Keratinocyte (primary cell): ENCODE measurements around the gene ZMIZ1. TPM values are rescaled to one million over a fixed set of nuclear protein-coding genes. Genes with fewer than 3 reads are reported as not detected.

Experiments
- DNase-seq: peaks from one replicate; pipeline ENCODE4 v3.0.0-alpha.2; 2011; ENCODE audit warnings: low read depth, missing footprints, low spot score
- FAIRE-seq: peaks from 2 replicates; lab custom pipeline; 2011; peaks lifted over from hg19 to GRCh38; lab: Jason Lieb, UNC
- H2AFZ ChIP-seq: 2 replicates; pipeline ENCODE4 v1.6.0; 2012; ENCODE audit warnings: low read length, control low read depth, inconsistent platforms; ENCODE audit not compliant: control insufficient read depth
- H3K27ac ChIP-seq: 2 replicates; pipeline ENCODE4 v1.5.1; 2011; ENCODE audit warnings: low read length; ENCODE audit not compliant: control insufficient read depth, insufficient read depth
- H3K27me3 ChIP-seq: 3 replicates; pipeline ENCODE4 v1.6.0; 2011; ENCODE audit warnings: low read length; ENCODE audit not compliant: control insufficient read depth, insufficient read depth; ENCODE audit errors: extremely low read depth
- H3K36me3 ChIP-seq, 2 experiments: 2 replicates in 1 of 2; 3 replicates in 1 of 2; pipeline ENCODE4 v1.5.1; 2011; ENCODE audit warnings: low read length in 2 of 2, mild to moderate bottlenecking in 1 of 2; ENCODE audit not compliant: control insufficient read depth in 2 of 2, insufficient read depth in 2 of 2; ENCODE audit errors: extremely low read depth in 1 of 2
- H3K4me1 ChIP-seq: 3 replicates; pipeline ENCODE4 v1.5.1; 2011; ENCODE audit warnings: low read length; ENCODE audit not compliant: control insufficient read depth, insufficient read depth; ENCODE audit errors: extremely low read depth
- H3K4me2 ChIP-seq: 3 replicates; pipeline ENCODE4 v1.6.0; 2011; ENCODE audit warnings: low read depth, low read length; ENCODE audit not compliant: control insufficient read depth, insufficient read depth; ENCODE audit errors: extremely low read depth
- H3K4me3 ChIP-seq, 3 experiments: fragments of 200-600 bp in 1 of 3; sonication (generic) in 1 of 3; 2 replicates in 2 of 3; 3 replicates in 1 of 3; pipeline ENCODE4 v1.5.1; 2011 to 2016; ENCODE audit warnings: low read length in 3 of 3, mild to moderate bottlenecking in 3 of 3, control low read depth in 2 of 3, inconsistent platforms in 1 of 3, low read depth in 1 of 3, mixed read lengths in 1 of 3, mixed run types in 1 of 3, moderate library complexity in 1 of 3; ENCODE audit not compliant: control insufficient read depth in 2 of 3, insufficient read depth in 2 of 3; ENCODE audit errors: extremely low read depth in 1 of 3
- H3K79me2 ChIP-seq: 2 replicates; pipeline ENCODE4 v1.6.0; 2012; ENCODE audit warnings: low read length; ENCODE audit not compliant: control insufficient read depth, insufficient read depth
- H3K9ac ChIP-seq: 3 replicates; pipeline ENCODE4 v1.6.0; 2011; ENCODE audit warnings: low read length; ENCODE audit not compliant: control insufficient read depth, insufficient read depth; ENCODE audit errors: extremely low read depth
- H3K9me1 ChIP-seq: 3 replicates; pipeline ENCODE4 v1.6.0; 2011; ENCODE audit warnings: low read length; ENCODE audit not compliant: control insufficient read depth, insufficient read depth; ENCODE audit errors: extremely low read depth
- H3K9me3 ChIP-seq: 2 replicates; pipeline ENCODE4 v1.5.1; 2012; ENCODE audit warnings: low read depth, low read length; ENCODE audit not compliant: control insufficient read depth
- H4K20me1 ChIP-seq: 3 replicates; pipeline ENCODE4 v1.6.0; 2011; ENCODE audit warnings: low read length; ENCODE audit not compliant: control insufficient read depth, insufficient read depth; ENCODE audit errors: extremely low read depth
- EZH2 ChIP-seq: IDR thresholded peaks from one replicate; pipeline ENCODE4 v1.6.1; 2012; ENCODE audit warnings: inconsistent platforms, mild to moderate bottlenecking, low read length, moderate library complexity
- dilution Hi-C: fragments of 300-500 bp; cut with MboI; formaldehyde crosslinking; loops from one replicate; pipeline ENCODE4 v1.7.0; 2020; ENCODE audit warnings: low sequenced_read_pairs; ENCODE audit not compliant: extremely low pct_ligation_motif_present
- polyA plus RNA-seq, 5 experiments: library from polyadenylated mRNA; depleted of rRNA in 3 of 5; stranded (reverse) in 3 of 5; stranded (forward) in 1 of 5; unstranded in 1 of 5; fragments of >200 nt; gene quantifications; 1 replicate in 1 of 5; 2 replicates in 3 of 5; 3 replicates in 1 of 5; pipeline versions ENCODE4 v1.2.1 to v1.2.3, GENCODE V29; 2011 to 2012; ENCODE audit warnings: missing spikeins in 2 of 5, low read depth in 1 of 5, low replicate concordance in 1 of 5
- TF ChIP-seq, protein P1 (sequence below), 3 experiments: IDR thresholded peaks in 1 of 3; conservative IDR thresholded peaks in 1 of 3; optimal IDR thresholded peaks in 1 of 3; 2 replicates in 2 of 3; 3 replicates in 1 of 3; pipeline versions ENCODE3 to v1.5.1; 2011; ENCODE audit warnings: low read length in 3 of 3, mild to moderate bottlenecking in 3 of 3, moderate library complexity in 2 of 3, control low read depth in 1 of 3, inconsistent platforms in 1 of 3; ENCODE audit not compliant: insufficient read depth in 2 of 3; ENCODE audit errors: extremely low read depth in 1 of 3

The ZMIZ1 gene
- polyA plus RNA-seq, 1 donor (not counting 4 experiments of a cell fraction or from before 2014, with no cell fraction given), result 1.8 TPM

DNA sequence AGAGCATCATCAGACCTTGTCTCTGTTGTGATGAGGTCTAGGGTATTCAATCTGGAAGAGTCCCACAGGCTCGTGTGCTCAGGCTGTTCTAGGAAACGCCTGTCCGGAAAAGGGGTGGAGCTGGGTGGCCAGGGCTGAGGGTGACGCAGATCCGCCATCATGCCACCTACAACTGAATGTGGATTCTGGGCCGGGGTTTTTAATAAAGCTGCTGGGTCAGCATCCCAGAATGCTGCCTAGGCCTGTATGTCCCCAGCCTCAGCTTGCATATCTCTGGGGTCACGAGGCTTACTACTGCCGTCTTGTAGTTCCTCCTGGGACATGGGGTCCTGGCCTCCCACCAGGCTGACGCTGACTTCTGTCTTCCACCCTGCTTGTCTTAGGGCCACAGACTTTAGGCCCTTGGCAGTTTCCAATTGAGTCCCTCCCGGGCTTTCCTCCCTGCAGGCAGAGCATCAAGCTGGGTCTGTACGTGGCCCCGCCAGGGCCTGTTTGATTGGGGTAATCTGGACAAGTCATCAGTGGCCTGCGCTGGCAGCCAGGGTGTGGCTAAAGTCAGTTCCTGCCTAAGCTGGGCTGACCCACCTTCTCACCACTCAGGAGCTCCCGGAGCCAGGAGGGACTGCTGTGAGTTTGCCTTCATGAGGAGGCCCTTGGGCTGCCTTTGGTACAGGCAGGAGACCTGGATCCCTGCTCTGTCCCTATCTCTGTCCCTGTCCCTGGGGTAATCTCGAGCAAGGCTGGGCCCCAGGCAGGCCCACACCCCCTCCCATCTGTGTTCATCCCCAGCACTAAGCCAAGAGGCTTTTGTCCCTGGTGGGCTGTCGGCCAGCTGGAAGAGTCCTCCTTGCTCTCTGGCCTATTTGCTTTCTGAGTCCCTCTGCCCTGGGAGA is 79.9 kb downstream of the ZMIZ1 start:
- Histone ChIP-seq H3K9ac (peak overlapping the region; percentile 64), H3K27ac (peak overlapping the region; percentile 96), H3K79me2 (no peaks in the 10 kb centered on the region), H3K4me1 (peaks cover 61% of the 10 kb centered on the region), H3K9me3 (no peaks in the 10 kb centered on the region), H2AFZ (no peak overlapping the region), H4K20me1 (no peaks in the 10 kb centered on the region), H3K36me3 (peaks cover 0 to 4% of the 10 kb centered on the region in 2 experiments), H3K4me3 (peak overlapping the region in 2 of 3 experiments; percentile 4 to 16), H3K4me2 (peak overlapping the region; percentile 71), H3K9me1 (peaks cover 3% of the 10 kb centered on the region), H3K27me3 (no peaks in the 10 kb centered on the region)
- no peak for TF ChIP-seq EZH2
- TF ChIP-seq, protein P1, sequence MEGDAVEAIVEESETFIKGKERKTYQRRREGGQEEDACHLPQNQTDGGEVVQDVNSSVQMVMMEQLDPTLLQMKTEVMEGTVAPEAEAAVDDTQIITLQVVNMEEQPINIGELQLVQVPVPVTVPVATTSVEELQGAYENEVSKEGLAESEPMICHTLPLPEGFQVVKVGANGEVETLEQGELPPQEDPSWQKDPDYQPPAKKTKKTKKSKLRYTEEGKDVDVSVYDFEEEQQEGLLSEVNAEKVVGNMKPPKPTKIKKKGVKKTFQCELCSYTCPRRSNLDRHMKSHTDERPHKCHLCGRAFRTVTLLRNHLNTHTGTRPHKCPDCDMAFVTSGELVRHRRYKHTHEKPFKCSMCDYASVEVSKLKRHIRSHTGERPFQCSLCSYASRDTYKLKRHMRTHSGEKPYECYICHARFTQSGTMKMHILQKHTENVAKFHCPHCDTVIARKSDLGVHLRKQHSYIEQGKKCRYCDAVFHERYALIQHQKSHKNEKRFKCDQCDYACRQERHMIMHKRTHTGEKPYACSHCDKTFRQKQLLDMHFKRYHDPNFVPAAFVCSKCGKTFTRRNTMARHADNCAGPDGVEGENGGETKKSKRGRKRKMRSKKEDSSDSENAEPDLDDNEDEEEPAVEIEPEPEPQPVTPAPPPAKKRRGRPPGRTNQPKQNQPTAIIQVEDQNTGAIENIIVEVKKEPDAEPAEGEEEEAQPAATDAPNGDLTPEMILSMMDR (optimal IDR thresholded peaks at IDR 0.05 in 1 of 3, IDR thresholded peaks at IDR 0.05 in 1 of 3, conservative IDR thresholded peaks at IDR 0.05 in 1 of 3; ENCODE audit: extremely low read depth in 1 of 3, insufficient read depth in 2 of 3, low read length in 3 of 3), result no peak
- FAIRE-seq (no peak), DNase-seq (peak; percentile 60)
- dilution Hi-C loops, result no loop called here

DNA sequence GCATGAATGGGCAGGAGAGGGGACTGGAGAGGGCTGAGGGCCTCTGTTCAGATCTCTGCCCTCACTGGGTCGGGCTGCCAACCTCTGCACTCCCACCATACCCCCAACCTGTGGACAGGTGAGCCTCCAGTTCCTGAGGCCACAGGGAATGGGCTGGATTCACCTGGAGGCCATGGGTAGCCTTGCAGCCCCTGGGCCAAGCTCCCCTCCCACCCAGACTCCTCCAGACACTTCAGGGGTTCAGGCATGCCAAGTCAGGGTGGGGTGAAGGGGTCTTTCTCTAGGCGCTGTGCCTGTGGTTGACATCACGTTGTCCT is 80.5 kb downstream of the ZMIZ1 start:
- FAIRE-seq (no peak), DNase-seq (no peak)
- peaks cover 0 to 7% of the 10 kb centered on the region in 2 experiments for H3K36me3 ChIP-seq
- no peaks in the 10 kb centered on the region for H3K9me3 ChIP-seq
- no peak for TF ChIP-seq EZH2
- peaks cover 3% of the 10 kb centered on the region for H3K9me1 ChIP-seq
- H2AFZ ChIP-seq, result no peak overlapping the region
- no peaks in the 10 kb centered on the region for H4K20me1 ChIP-seq
- peak overlapping the region; percentile 96 for H3K27ac ChIP-seq
- no peaks in the 10 kb centered on the region for H3K27me3 ChIP-seq
- H3K9ac ChIP-seq, result peak overlapping the region; percentile 64
- H3K4me1 ChIP-seq, result peaks cover 61% of the 10 kb centered on the region
- dilution Hi-C loops, result no loop called here
- peak overlapping the region in 2 of 3 experiments; percentile 4 to 16 for H3K4me3 ChIP-seq
- H3K4me2 ChIP-seq, result peak overlapping the region; percentile 71
- H3K79me2 ChIP-seq, result no peaks in the 10 kb centered on the region
